Measurements from ENCODE around the gene UNKL.

The UNKL gene

DNA sequence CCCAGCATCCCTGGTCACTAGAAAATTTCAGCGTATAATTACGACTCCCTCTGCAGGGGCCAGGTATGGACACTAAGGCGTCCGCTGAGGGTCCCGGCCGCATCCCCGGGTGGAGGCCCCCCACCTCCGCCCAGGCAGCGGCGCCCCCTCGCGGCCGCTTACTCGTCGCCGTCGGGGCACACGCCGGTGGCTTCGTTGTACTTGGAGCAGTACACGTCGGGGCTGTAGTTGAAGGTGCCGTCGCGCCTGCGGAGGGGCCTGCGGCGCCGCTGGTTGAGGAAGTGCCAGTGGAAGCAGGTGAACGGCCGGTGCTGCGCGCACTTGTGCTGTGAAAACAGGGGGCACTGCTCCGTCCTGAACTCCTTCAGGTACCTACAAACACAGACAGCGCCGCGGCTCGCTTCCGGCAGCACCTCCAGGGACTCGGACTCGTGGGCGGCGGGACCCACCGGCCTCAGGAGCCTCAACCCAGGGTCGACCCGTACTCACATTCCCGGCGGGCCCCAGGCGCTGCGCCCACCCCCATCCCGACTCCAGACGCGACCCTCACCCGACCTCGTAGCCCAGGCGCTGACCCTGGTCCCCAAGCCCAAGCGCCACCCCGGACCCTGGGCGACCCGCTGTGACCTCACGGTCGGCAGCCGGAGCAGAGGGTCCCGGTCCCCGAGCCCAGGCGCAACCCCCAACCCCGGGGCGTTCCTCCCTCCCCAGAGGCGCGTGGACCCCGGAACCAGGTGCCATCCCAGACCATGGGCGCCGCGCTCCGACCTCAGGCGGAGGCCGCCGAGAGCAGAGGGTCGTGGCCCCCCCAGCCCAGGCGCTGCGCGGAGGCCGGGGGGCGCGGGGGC is 596 bp downstream of the UNKL start:
- H3K4me3 ChIP-seq (ENCODE audit: control insufficient read depth, low read depth, low read length) = peak overlapping the region; percentile 63
- TF ChIP-seq, protein P1, sequence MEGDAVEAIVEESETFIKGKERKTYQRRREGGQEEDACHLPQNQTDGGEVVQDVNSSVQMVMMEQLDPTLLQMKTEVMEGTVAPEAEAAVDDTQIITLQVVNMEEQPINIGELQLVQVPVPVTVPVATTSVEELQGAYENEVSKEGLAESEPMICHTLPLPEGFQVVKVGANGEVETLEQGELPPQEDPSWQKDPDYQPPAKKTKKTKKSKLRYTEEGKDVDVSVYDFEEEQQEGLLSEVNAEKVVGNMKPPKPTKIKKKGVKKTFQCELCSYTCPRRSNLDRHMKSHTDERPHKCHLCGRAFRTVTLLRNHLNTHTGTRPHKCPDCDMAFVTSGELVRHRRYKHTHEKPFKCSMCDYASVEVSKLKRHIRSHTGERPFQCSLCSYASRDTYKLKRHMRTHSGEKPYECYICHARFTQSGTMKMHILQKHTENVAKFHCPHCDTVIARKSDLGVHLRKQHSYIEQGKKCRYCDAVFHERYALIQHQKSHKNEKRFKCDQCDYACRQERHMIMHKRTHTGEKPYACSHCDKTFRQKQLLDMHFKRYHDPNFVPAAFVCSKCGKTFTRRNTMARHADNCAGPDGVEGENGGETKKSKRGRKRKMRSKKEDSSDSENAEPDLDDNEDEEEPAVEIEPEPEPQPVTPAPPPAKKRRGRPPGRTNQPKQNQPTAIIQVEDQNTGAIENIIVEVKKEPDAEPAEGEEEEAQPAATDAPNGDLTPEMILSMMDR (conservative IDR thresholded peaks at IDR 0.05; ENCODE audit: control insufficient read depth, insufficient read depth, low read depth, low read length) = no peak
- peak; percentile 41 for DNase-seq (ENCODE audit: low read depth)

DNA sequence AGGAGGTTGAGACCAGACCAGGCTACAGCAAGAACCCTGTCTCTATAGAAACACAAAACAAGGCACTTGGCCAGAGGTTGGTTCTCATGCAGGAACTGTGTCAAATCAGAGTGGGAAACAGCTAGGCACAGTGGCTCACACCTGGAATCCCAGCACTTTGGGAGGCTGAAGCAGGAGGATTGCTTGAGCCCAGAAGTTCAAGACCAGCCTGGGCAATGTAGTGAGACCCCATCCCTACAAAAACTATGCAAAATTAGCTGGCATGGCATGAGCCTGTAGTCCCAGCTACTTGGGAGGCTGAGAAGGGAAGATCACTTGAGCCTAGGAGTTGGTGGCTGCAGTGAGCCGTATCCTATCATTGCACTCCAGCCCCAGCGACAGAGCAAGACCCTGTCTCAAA is 1.7 kb downstream of the UNKL start:
- TF ChIP-seq, protein P1 (conservative IDR thresholded peaks at IDR 0.05; ENCODE audit: control insufficient read depth, insufficient read depth, low read depth, low read length) = no peak
- DNase-seq (ENCODE audit: low read depth) = no peak
- no peak overlapping the region for H3K4me3 ChIP-seq (ENCODE audit: control insufficient read depth, low read depth, low read length)

DNA sequence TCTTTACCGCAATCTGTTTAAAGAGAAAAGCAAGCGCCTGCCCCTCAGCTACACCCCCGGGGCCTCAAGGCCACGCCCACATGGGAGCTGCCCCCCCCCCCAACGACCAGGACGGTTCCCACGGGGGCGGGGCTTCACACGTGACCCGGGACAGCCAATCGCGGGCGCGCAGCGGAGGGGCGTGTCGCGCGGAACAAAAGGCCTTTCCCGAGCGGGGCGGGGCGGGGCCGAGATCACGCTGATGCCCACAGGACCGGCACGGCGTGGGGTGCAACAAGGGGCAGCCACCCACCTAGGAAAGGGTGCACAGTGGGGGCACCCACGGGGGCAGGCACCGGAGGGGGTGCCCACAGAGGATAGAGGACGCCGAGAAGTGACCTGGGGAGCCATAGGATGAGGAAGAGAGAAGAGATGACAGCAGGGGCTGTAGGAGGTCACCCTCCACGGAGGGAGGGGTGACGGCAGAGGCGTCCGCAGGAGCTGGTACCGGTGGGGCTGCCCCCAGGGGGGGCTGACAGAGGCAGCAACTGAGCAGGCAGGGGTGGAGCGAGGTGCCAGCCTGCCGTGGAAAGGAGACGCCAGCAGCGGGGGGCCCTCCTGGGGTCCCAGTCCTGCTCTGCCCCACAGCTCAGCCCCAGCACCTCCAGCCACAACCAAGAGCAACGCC is 6.2 kb downstream of the UNKL start:
- TF ChIP-seq, protein P1 (conservative IDR thresholded peaks at IDR 0.05; ENCODE audit: control insufficient read depth, insufficient read depth, low read depth, low read length) = no peak
- peak; percentile 81 for DNase-seq (ENCODE audit: low read depth)
- H3K4me3 ChIP-seq (ENCODE audit: control insufficient read depth, low read depth, low read length) = peak overlapping the region; percentile 62

DNA sequence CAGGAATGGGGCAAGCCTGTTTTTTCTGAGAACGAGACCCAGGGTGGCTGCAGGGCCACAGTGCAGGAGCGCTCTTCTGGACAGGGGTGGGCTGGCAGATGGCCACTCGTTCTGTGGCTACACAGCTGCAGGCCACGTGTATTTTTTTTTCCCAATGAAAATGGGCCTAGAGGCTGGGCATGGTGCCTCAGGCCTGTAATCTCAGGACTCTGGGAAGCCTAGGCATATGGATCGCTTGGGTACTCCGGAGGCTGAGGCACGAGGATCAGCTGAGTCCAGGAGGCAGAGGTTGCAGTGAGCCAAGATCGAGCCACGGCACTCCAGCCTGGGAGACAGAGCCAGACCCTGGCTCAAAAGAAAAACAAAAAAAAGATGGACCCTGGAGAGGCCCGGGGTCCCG is 6.8 kb downstream of the UNKL start:
- peak overlapping the region; percentile 31 for H3K4me3 ChIP-seq (ENCODE audit: control insufficient read depth, low read depth, low read length)
- peak; percentile 64 for DNase-seq (ENCODE audit: low read depth)

DNA sequence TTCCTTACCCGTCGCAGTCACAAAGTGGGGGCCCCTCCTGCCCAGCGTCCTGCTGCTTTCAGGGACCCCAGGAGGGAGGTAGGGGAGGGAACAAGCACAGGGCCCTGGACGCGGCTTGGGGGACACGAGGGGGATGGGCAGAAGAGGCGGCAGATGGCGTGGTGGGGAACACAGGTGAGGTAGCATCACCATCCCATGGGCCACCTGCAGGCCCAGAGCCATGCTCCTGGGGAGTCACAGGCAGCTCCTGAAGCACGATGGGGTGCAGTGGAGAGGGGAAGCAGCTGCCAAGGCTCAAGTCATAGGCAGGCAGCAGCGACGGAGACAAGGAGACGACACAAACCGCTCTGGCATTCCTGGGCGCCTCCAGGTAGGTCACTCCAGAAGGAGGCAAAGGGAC is 10.8 kb downstream of the UNKL start:
- TF ChIP-seq, protein P1 (conservative IDR thresholded peaks at IDR 0.05; ENCODE audit: control insufficient read depth, insufficient read depth, low read depth, low read length) = no peak
- no peak for DNase-seq (ENCODE audit: low read depth)
- H3K4me3 ChIP-seq (ENCODE audit: control insufficient read depth, low read depth, low read length) = no peak overlapping the region

More for the DNA sequence above, 6.8 kb downstream of the UNKL start:
- TF ChIP-seq, protein P1 (conservative IDR thresholded peaks at IDR 0.05; ENCODE audit: control insufficient read depth, insufficient read depth, low read depth, low read length) = no peak

DNA sequence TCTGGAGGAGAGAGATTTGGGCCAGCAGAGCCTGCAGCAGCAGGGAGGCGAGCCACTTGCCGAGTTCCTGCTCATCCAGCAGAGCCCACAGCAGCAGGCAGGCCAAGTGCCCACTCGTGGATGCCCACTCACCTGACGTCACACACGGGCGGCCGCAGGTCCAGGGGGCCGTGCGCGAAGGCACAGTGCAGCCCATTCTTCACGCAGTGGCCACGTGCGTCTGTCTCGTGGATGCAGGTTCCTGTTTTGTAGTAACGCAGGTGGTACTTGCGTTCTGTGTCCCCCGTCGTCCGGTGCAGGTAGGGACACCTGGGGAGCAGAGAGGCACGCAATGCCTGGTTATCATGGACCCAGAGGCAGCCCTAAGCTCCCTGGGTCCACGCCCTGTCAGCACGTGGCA is 11.5 kb downstream of the UNKL start:
- no peak for DNase-seq (ENCODE audit: low read depth)
- H3K4me3 ChIP-seq (ENCODE audit: control insufficient read depth, low read depth, low read length) = no peak overlapping the region
- TF ChIP-seq, protein P1 (conservative IDR thresholded peaks at IDR 0.05; ENCODE audit: control insufficient read depth, insufficient read depth, low read depth, low read length) = no peak
